ENCODE data around the gene CCDC154. TPM values are rescaled to one million over a fixed set of nuclear protein-coding genes. Genes with fewer than 3 reads are reported as not detected.
"Not testable (repeated sequence)": the region's sequence is repeated elsewhere in the genome, so short reads cannot be mapped to it uniquely, and the experiment has no call there.

CCDC154 gene
- total RNA-seq, 1 experiment from 2014 or later: 0.06 TPM

DNA sequence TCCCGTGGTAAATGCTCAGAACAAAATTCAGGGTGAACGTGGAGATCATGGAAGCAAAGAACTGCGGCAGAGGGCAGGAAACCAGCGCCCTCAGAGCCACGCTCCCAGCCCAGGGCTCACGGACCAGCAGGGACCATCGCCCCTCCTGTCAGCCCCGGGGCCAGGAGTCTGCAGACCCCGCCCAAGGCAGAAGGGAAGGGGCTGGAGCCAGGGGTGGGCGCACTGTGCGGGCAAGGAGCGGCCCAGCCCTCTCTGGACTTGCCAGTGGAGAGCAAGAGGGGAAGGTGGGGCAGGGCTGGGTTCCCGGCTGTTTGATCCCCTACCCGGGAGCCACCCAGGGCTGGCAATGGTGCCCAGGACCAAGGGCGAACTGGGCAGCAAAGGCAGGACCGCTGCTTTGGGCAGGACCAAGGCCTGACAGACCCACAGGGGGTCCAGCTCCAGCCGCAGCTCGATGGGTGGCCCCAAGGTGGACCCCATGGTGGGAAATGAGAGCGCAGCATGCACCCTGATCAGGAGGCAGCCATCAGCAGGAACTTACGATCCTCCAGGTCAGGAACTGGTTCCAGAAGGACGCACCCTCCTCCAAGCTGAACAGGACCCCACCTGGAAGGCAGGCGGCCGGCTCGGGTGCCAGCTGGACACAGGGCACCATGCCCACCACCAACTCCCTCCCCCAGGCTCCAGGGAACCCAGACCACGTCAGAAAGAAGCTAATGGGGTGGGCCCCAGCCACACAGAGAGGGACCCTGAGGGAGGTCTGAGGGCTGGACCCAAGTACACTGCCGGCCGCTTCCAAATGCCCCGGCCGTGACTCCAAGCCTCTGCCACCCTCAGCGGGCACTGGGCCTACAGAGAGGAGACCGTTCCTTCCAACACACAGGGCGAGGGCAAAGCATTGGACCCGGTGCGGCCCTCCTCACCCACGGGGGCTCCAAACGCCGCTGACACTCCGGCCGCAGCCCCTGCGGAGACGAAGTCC lies 11.1 kb upstream of the CCDC154 start:
- no peak for DNase-seq (ENCODE audit: low read depth)

- no peak for DNase-seq (ENCODE audit: low read depth)
These were observed 10.2 kb upstream of the CCDC154 start for GRCh38 chr16:1454561-1454960.

DNA sequence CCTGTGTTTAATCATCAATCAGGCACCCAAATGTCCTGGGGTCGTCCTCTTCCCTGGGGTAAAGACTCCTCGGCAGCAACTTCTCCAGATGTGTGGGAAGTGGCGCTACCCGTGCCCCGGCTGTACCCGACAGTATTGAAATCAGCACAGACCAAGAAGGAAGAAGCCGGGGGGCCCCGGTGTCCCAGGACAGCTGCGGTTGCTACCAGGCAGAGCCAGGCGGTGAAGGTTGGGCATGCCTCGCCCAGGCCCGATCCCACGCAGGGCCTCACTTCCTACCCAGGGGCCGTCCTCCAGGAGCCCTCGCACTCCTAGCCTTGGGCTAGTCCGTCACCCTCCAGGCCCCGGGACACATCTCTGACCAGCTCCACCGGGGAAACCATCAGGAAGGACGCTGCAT lies 9.0 kb upstream of the CCDC154 start:
- no peak for DNase-seq (ENCODE audit: low read depth)

- no peak for DNase-seq (ENCODE audit: low read depth)
These were observed 8.2 kb upstream of the CCDC154 start for GRCh38 chr16:1452530-1452929.

DNA sequence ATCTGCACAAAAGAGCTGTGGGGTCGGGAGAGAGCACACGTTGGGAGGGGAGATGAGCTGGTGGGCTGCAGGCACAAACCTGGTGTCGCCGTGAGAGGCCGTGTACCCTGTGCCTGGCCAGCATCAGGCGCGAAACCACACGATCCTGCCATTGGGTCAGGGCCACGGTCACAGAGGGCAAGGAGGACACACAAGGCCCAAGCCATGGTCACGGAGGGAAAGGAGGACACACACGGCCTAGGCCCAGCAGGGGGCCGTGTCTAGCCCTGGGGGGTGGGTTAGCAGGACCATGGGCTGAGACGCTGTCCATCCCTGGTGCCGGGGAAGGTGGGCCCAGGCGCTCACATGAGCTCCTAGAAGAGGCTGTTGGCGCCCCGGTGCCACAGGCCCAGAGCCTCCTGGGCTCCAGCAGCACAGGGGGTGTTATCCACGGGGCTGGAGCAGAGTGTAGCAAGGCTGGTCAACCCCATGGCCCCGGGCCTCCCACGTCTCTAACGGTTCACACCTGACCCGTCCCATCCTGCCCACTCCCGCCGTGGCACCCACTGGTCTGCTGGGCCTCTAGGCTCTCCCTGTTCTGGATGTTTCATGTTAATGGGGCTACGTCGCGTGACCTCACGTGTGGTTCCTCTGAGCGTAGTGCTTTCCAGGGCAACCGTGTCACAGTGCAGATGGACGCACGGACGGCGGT lies 7.5 kb upstream of the CCDC154 start:
- no peak for DNase-seq (ENCODE audit: low read depth)

DNA sequence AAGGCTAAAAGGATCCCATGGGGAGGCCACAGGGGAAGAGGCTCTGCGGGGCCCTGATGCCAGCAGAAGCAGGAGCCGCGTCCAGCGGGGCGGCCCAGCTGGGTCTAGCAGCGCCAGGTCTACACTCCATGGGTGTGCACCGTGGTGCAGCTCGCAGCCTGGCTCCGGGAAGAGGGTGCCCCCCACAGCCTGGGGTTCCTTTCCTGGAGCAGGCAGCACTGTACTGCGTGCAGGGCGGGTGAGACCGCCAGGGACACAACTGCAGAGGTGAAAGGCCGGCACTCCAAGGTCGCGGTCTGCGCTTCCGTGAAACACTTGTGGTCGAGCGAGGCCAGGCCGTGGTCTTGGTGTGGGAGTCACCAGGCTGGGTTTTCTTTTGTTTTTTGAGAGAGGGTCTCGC lies 6.5 kb upstream of the CCDC154 start:
- DNase-seq (ENCODE audit: low read depth): no peak

DNA sequence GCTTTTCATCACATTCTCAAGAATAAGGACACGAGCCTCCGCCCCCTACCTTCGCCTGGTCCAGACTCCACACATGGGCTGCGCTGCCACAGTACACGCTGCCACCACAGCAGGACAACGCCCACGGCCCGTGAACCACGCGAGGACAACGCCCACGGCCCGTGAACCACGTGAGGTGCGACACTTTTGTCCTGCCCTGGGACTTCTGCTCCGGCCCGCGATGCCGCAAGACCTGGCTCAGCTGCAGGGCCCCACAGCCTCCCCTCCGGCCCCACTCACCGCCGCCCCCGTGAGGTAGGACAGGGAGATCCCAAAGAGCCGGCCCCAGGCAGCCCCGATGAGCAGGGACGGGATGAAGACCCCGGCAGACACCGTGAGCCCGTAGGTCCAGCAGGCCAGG lies 5.9 kb upstream of the CCDC154 start:
- no peak for DNase-seq (ENCODE audit: low read depth)

DNA sequence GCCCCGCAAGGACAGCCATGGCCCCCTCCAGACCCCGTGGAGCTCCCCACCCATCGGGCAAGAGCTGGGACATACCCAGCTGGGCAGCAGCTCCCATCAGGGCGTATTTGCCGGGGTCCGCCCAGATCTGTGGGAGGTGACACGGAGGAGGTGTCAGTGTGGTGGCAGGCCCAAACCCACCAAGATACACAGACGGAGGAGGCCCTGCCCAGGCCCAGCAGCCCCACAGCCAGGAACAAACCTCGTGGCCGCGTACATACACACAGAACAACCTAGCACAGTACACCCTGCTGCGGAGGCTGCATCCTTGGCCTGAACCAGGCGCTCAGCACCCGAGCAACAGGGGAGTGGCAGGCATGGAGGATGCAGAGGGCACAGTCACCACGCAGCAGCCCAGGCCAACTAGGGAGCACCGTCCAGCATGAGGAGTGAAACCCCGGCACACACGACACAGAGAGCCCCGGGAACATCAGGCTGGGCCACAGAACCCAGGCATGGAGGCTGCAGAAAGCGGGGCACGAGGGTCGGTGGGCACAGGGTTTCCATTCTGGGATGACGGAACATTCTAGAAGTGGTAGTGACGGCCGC lies 4.9 kb upstream of the CCDC154 start:
- DNase-seq (ENCODE audit: low read depth): no peak

GRCh38 chr16:1448536-1449116 lies 4.3 kb upstream of the CCDC154 start:
- no peak for DNase-seq (ENCODE audit: low read depth)

GRCh38 chr16:1447965-1448364 lies 3.6 kb upstream of the CCDC154 start:
- no peak for DNase-seq (ENCODE audit: low read depth)

- DNase-seq (ENCODE audit: low read depth): no peak
These were observed 2.1 kb upstream of the CCDC154 start for GRCh38 chr16:1446296-1447080.

DNA sequence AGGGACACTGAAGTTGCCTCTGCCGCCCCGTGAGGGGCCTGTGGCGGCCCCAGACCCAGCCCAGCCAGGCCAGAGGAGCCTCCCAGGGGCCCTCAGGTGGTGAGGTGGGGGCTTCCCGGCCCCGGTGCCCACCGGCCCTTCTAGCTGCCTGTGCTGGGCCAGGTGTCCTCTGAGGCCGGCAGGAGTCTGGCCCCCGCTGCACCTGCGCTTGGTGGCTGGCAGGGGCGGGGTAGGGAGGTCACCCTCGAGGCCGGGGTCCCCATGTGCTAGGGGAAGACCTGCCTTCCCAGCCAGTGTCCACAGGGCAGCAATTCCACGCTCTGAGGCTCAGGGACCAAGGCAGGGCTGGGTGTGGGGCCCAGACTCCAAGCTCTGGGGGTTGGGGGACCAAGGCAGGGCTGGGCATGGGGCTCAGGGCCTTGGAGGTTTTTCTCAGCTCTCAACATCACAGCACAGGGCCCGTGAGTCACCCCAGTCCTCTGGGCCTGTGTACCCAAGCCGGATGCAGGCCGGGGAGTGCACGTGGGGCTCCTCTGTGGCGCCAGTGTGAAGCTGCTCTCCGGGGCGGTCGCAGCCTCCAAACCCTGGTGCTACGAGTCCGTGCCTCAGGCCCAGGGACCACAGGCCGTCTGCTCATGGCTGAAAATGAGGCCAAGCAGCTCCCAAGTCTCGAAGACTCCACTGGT lies 1.3 kb upstream of the CCDC154 start:
- DNase-seq (ENCODE audit: low read depth): no peak

DNA sequence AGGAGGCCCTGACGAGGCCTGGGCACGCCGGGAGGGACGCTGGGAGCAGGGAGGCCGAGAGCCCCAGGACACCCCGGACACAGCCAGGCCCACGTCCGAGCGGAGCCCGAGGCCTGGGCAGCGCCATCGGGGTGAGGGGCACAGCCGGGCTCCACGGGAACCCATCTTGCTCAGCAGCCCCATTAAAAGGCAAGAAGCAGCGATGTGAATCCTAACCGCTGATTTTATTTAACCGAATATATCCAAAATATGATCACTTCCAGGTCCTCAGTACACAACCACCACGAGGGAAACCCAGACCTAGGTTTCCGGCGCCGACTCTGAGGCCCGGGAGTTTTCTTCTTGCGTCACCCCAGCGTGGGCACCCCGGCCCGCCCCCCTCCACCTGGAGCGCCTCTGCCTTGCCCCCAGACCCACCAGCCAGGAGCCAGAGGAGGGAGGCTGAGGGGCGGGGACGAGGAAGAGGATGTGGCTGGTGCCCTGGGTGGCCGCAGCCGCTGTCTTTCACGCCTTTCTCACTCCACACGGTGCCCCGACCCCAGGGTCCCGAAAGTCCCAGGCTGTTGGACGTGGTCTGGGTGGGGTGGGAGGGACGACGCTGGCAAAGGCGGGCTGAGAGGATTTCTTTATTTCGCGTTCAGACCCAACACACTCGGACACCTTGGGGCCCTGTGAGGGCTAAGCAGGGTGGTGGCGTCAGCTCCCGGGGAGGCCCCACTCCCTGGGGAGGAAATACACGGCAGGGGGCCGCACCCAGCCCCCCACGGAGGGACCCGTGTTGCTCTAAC lies 568 bp upstream of the CCDC154 start:
- DNase-seq (ENCODE audit: low read depth): no peak

DNA sequence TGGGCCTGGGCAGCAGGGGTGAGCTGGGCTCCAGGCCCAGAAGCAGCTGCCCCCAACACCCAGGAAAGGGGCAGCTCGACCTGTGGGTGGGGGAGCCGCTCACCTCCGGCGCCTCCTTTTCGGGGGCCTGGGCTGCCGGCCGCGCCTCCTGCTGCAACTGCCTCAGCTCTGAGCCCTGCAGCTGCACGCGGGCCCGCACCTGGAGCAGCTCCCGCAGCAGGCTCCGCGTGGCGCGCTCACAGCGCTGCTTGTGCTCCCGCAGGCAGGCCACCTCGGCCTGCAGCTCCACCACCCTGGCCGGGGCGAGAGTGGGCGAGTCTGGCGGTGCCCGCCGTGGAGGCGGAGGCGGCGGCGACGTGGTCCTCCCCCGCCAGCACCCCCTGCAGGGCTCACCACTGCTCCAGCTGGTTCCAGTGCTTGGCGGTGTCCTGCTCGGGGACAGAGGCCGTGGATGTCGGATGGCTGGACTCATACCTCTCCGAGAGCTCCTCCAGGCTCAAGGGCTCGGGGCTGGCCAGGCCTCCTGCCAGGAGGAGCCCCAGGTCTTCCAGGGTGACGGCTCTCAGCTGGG lies 868 bp downstream of the CCDC154 start:
- no peak for DNase-seq (ENCODE audit: low read depth)

DNA sequence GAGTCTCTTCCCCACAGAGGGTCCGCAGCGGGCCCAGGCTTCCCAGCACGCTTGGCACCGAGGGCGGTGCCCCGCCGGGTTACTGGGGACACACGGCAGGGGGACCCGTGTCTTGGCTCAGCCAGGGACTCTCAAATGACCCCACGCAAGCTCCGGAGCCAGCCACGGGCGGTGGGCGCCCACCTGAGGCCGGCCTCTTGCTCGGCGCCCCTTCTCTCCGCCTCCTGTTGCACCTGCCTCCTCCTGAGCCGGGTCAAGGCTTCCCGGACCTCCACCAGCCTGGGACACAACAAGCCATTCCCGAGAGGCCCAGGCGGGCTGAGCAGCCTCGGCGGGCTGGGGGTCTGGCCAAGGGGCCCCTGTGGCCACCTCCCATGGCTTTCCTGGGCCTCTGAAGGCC lies 1.7 kb downstream of the CCDC154 start:
- DNase-seq (ENCODE audit: low read depth): no peak

GRCh38 chr16:1441391-1441829 lies 2.9 kb downstream of the CCDC154 start:
- no peak for DNase-seq (ENCODE audit: low read depth)

- DNase-seq (ENCODE audit: low read depth): not testable (repeated sequence)
These were observed 4.7 kb downstream of the CCDC154 start for GRCh38 chr16:1439699-1440074.

DNA sequence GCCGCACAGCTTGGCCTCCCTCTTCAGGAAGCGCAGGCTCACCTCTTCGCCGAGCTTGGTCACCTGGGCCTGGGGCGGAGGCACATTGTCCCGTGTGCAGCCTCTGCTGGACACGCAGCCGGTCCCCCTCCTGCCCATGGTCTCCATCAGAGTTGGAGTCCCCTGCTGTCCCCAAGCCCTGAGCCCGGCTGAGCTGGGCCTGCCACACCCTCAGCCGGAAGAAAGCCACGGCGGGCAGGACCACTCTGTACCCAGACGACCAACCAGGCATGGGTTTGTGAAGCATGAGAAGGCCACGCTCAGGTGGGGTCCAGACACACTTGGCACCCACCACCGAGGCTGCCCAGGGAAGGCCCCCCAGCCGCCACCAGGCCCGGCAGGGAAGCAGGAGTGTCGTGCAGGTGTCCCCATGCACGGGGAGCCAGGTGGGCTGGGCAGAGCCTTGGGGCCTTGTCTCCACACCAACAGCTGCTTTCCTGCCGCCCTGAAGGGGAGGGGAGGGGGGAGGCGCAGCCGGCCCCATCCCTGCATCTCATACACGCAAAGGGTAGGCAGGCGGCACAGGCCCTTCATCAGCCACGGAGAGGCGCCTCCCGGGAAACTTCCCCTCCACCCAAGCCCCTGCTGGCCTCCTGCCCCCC lies 5.2 kb downstream of the CCDC154 start:
- DNase-seq (ENCODE audit: low read depth): no peak

Measured in LHCN-M2 (cell line).